Activated T-cell treated with anti-CD3 and anti-CD28 coated beads for 1 hour (primary cell): ENCODE results near the gene ENDOD1.

Source experiments
- DNase-seq: peaks from one replicate; pipeline ENCODE4 v3.0.0-alpha.2; 2020; ENCODE audit warnings: low read depth

The ENDOD1 gene

DNA sequence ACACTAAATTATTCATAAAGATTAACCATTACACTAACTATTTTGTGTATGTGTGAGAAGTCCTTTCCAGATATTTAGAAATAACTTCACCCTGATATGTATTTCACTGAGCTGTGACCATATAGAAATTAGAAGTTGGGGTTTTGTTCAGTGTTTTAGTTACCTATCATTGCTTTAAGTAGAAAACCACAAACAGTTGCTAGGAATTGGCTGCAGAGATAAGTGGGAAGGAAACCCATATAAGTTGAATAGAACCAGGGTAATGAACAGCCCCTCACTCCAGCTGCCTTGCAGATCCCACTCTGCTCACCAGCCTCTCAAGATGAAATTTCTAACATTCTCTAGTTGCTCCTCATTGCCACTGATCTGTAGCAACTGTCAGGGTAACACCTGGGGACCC lies 12.7 kb upstream of the ENDOD1 start:
- no peak for DNase-seq

DNA sequence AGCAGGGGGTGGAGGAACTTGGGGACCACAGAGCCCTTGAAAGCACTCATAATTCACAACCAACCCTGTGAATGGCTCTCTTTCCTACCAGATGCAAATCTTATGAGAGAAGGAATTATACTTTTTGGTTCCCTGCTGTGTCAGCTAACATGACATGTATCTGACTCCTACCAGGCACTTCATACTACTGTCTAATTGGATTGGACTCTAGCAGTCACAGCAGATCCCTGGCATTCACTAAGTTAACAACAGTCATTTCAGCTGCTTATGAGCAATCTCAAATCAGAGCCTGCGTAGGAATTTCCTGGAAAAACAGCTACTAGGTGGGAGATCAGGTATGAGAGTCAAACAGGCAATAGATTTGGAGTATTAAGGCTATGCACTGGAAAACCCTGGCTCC lies 11.1 kb upstream of the ENDOD1 start:
- no peak for DNase-seq

DNA sequence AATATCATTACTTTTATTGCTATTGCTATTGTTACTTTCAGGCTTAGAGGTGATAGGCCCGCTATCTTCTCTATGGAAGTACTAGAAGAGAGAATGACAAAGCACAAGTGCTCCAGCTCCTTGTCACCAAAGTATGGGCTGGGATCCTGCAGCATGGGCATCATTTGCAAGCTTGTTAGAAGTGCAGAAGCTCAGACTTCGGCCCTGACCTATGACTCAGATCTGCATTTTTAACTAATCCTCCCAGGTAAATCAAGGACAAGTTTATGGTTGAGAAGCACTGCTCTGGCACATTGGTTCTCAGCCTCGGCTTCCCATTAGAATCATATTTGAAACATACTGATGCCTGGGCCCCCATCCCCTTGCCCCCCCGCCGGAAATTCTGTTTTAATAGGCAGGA lies 8.6 kb upstream of the ENDOD1 start:
- DNase-seq, result no peak

DNA sequence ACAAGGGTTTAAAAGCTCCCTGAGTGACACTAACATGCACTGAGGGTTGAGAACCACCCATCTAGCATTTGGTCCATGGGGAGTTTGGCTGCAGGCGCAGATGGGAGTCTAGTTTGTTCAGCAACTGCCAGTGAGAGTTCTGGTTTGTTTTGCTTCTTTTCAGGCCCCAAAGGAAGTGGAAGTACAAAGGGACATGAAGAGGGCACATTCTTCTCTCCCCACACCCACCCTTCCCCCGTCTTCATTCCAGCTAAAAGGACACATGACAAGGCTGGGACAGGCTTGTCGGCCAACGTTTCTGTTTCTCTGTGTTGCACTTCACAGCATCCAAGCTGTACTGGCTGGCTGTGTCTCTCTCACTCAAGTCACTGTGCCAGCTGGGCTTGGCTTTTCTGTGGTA lies 8.2 kb upstream of the ENDOD1 start:
- no peak for DNase-seq

GRCh38 chr11:95082576-95083001 lies 7.1 kb upstream of the ENDOD1 start:
- no peak for DNase-seq

GRCh38 chr11:95084509-95084908 lies 5.1 kb upstream of the ENDOD1 start:
- DNase-seq, result no peak

- DNase-seq, result no peak
Observed at GRCh38 chr11:95085117-95085816, 4.4 kb upstream of the ENDOD1 start.

GRCh38 chr11:95086151-95086550 lies 3.5 kb upstream of the ENDOD1 start:
- DNase-seq, result no peak

DNA sequence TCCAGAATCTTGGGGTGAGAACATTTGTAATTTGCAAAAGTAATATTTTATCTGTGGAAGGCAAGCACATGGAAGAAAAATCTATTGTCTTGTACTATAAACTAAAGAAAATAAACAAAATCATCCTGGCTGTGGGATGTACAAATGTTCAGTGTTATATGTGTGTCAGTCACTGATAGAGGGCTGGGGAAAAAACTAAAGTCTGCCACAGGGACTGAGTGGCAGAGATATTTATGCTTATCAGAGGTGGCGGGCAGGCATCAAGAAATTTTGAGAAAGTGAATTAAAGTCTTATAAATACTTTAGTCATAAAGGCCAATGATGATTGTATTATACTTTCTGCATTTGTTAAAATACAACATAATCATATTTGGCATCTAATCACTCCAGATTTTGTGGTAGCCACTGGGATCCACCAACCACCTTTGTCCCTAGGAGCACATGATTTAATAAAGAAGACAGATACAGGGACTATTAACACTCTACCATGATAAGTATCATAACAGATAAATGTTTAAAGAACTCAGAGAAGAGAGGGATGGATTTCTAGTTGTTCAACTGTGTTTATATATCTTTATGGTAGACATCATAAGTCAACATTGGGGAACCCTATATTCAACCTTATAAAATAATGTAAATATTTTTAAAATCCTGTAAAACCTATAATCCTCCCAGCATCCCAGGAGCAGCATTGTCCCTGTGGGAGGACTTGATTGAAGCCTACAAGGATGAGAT lies 2.6 kb upstream of the ENDOD1 start:
- no peak for DNase-seq

- DNase-seq, result no peak
Observed at GRCh38 chr11:95088946-95089619, 563 bp upstream of the ENDOD1 start.

DNA sequence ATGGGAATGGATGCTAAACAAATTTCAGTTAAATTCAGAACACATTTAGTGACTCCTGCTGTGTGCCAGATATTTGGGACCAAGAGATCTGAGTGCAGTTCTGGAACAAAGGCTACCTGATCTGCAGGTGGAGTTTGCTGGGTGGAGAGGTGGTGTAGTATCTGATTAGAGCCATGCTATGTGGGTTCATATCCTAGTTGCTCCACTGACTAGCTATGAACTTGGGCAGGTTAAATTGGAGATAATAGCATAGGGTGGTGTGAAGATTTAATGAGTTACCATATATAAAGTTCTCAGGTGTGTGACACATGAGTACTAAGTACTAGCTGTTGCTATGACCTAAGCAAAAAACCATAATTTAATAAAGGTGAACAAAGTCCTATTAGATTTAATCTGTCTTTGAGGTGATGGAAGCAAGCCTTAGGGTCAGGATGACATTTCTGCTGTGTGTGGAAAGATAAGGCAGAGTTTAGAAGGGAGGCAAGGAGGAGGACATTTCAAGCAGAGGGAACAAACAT lies 2.1 kb downstream of the ENDOD1 start:
- DNase-seq, result no peak

DNA sequence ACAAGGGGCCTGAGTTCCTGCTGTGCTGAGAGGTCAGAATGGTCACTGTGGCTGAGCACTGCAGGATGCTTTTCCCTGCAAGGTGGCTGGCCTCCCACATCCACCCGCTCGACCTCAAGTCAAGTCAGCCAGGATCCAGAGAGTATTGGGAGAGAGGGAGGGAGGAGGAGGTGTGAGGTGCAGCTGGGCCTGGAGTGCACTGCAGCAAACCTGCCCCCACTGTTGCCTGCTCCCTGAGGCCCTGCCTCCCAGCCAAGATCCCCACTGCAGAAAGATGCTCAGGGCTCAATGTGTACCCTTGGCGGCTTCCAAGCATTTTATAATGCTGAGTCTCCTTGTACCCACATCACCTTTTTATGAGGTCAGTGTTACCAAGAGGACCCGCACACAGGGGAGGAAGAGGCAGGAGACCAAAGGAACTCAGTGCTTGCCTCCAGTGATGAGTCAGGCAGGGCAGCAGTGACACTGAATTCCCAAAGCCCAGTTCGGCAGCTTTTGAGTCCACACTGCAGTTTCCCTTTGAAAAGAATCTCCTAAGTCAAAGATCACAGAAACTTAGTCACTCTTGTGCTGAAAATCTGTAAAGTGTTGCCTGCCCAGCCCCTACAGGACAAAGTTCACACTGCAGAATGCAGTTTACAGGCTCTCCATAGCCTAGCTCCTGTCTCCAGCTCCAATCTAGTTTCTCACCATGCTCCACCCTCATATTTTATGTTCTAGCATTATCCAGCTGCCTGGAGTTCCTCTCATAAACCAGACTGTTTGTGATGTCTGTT lies 3.1 kb downstream of the ENDOD1 start:
- DNase-seq, result no peak

- DNase-seq, result no peak
Observed at GRCh38 chr11:95093548-95093947, 3.9 kb downstream of the ENDOD1 start.

DNA sequence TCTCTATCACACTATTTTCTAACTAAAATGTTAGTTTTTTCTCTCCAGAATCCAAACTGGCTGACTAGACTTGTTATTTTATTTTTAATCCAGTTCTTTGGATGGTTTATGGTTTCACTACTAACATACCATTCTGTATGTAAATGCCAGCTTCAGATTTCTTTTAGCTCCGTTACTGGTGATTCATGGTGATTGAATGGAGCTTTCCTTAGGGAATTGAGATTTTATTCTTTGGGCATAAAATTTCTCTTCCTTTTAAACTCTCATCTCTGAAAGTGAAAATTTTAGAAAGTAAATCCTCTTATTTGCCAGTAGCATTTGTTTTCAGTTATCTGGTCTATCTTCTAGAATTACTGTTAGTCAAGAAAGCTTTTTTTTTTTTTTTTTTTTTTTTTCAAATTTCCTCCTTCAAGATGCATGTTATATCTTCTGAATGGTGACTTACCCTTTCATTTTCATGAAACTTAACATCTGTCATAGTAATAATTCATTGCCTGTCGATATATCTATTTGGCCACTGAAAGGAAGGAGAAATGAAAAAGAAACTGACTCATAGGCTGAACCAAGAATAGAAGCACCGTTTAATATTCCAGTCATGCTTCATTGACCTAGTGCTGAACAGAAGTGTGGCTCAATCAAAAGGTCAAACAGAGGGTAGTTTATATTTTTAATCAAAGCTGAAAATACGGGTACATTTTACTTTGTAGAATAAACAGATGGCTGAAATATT lies 6.4 kb downstream of the ENDOD1 start:
- DNase-seq, result no peak

- DNase-seq, result no peak
Observed at GRCh38 chr11:95097209-95097608, 7.6 kb downstream of the ENDOD1 start.

DNA sequence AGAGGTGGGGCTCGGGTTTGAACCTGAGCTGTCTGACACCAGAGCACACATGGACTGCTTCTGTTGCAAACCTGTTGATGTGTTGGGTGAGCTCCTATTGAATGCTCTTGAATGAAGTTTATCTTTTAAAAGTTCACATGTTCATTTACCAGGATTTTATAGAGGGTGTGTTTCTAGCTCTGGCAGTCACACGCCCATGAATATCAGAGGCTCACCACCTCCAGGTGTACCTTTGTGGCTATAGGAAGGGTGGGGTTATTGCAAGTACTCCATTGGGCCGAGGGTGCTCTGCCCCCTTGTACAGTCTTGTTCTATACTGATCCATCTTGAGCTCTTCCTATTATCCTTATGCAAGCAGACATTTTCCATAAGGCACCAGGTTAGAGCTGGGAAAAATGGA lies 9.2 kb downstream of the ENDOD1 start:
- no peak for DNase-seq

- no peak for DNase-seq
Observed at GRCh38 chr11:95100191-95100648, 10.6 kb downstream of the ENDOD1 start.

DNA sequence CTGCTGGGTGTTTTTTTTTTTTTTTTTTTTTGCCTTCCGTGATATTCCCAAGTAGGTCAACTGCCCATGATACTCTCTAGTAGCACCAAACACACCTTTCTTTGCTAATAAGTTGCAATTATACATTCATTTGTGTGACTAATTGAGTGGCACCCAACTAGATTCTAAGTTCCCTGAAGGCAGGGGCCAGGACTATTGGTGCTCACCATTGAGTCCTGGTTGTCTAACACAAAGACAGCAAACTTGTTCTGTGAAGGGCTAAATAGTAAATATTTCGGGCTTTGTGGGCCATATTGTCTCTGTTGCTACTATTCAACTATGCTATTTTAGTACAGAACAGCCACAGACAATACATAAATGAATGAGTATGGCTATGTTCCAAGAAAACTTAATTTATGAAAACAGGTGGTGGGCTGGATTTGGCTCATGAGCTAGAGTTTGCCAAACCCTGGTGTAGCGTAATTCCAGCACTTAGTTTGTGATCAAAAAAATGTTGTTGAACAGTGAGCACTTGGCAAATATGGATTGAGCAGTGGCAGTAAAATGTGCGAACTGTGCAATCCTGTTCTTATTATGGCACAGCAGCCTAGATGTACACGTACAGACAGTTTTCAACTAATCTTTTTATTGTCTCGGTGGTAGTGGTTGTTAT lies 11.3 kb downstream of the ENDOD1 start:
- DNase-seq, result no peak

GRCh38 chr11:95101935-95102334 lies 12.3 kb downstream of the ENDOD1 start:
- DNase-seq, result no peak

GRCh38 chr11:95102733-95103132 lies 13.1 kb downstream of the ENDOD1 start:
- DNase-seq, result no peak

DNA sequence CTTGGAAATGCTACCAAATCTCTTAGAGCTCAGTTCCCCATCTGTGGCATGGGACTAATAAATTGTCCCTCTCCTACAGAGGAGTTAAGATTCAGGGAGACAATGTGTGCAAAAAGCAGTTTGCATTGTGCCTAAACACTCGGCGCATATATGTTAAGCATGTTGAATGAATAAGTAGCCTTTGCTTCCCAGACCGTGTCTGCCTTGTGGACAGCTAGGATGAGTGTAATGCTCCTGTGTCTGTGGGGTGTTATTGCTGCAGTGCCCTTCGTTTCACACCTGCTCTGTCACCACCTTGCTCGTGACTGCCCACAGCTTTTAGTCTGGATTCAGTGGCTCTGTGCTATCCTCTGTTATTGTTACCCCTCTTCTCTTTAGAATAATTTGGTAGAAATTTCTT lies 14.1 kb downstream of the ENDOD1 start:
- no peak for DNase-seq
